22Rv1 (cell line): ENCODE measurements around the gene SRD5A3.

Source experiments
- ZFX ChIP-seq: fragments of 450-650 bp; IDR thresholded peaks from 2 replicates; pipeline ENCODE4 v1.6.1; 2017; ENCODE audit warnings: antibody characterized with exemption, borderline replicate concordance
- TF ChIP-seq, protein P1 (sequence below): fragments of 450-650 bp; IDR thresholded peaks from 2 replicates; pipeline ENCODE4 v1.5.1; 2017; ENCODE audit warnings: mild to moderate bottlenecking

DNA sequence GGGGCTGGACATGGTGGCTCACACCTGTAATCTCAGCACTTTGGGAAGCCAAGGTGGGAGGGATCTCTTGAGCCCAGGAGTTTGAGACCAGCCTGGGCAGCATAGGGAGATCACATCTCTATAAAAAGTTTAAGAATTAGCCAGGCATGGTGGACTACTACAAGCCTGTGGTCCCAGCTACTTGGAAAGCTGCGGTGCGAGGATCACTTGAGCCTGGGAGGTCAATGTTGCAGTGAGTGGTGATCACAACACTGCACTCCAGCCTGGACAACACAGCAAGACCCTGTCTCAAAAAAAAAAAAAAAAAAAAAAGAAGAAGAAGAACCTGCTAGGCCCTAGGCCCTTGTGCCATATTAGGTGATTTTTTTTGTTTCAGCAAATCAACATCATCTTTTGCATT lies 12.2 kb downstream of the SRD5A3 start:
- TF ChIP-seq, protein P1, sequence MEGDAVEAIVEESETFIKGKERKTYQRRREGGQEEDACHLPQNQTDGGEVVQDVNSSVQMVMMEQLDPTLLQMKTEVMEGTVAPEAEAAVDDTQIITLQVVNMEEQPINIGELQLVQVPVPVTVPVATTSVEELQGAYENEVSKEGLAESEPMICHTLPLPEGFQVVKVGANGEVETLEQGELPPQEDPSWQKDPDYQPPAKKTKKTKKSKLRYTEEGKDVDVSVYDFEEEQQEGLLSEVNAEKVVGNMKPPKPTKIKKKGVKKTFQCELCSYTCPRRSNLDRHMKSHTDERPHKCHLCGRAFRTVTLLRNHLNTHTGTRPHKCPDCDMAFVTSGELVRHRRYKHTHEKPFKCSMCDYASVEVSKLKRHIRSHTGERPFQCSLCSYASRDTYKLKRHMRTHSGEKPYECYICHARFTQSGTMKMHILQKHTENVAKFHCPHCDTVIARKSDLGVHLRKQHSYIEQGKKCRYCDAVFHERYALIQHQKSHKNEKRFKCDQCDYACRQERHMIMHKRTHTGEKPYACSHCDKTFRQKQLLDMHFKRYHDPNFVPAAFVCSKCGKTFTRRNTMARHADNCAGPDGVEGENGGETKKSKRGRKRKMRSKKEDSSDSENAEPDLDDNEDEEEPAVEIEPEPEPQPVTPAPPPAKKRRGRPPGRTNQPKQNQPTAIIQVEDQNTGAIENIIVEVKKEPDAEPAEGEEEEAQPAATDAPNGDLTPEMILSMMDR, result no peak
- TF ChIP-seq ZFX, result no peak
